GM21717 (cell line): ENCODE results near the gene TSNAXIP1.
"Not testable (repeated sequence)": the region's sequence is repeated elsewhere in the genome, so short reads cannot be mapped to it uniquely, and the experiment has no call there.

Experiments used
- ATAC-seq: cut with Tn5 transposase; IDR thresholded peaks from one replicate; pipeline ENCODE4 v1.9.1; 2021; ENCODE audit warnings: mild to moderate bottlenecking, moderate library complexity; ENCODE audit not compliant: unreplicated experiment

The TSNAXIP1 gene

GRCh38 chr16:67833415-67834241 lies 26.9 kb downstream of the TSNAXIP1 start:
- ATAC-seq, result peak; percentile 94

GRCh38 chr16:67834242-67834614 lies 27.5 kb downstream of the TSNAXIP1 start:
- no peak for ATAC-seq

GRCh38 chr16:67837190-67837589 lies 30.5 kb downstream of the TSNAXIP1 start:
- not testable (repeated sequence) for ATAC-seq

GRCh38 chr16:67837811-67838210 lies 31.1 kb downstream of the TSNAXIP1 start:
- no peak for ATAC-seq

GRCh38 chr16:67841198-67841815 lies 34.6 kb downstream of the TSNAXIP1 start:
- no peak for ATAC-seq

GRCh38 chr16:67841816-67842508 lies 35.3 kb downstream of the TSNAXIP1 start, which contains the start of gene THAP11:
Gene THAP11, plus strand, starts transcription at chr16:67842320. Its CDS starts 235 bp downstream, at chr16:67842555.
- peak; percentile 38 for ATAC-seq

- ATAC-seq, result no peak
Observed at GRCh38 chr16:67842509-67843342, 36.0 kb downstream of the TSNAXIP1 start.

GRCh38 chr16:67843343-67843765 lies 36.7 kb downstream of the TSNAXIP1 start:
- no peak for ATAC-seq

- ATAC-seq, result no peak
Observed at GRCh38 chr16:67844497-67844896, 37.8 kb downstream of the TSNAXIP1 start.

GRCh38 chr16:67845291-67846062 lies 38.8 kb downstream of the TSNAXIP1 start:
- no peak for ATAC-seq

- no peak for ATAC-seq
Observed at GRCh38 chr16:67846063-67846319, 39.3 kb downstream of the TSNAXIP1 start.

GRCh38 chr16:67846320-67847063 lies 39.8 kb downstream of the TSNAXIP1 start, which contains the start of gene NUTF2:
Gene NUTF2, plus strand, starts transcription at chr16:67846933. Its CDS starts 18,198 bp downstream, at chr16:67865131.
- ATAC-seq, result peak; percentile 54

- peak; percentile 34 for ATAC-seq
Observed at GRCh38 chr16:67847064-67847861, 40.6 kb downstream of the TSNAXIP1 start, which contains the start of gene CENPT. Gene CENPT, minus strand, starts transcription at chr16:67847693. Its CDS starts 13,834 bp downstream, at chr16:67833859.

GRCh38 chr16:67848118-67848517 lies 41.4 kb downstream of the TSNAXIP1 start:
- no peak for ATAC-seq

- no peak for ATAC-seq
Observed at GRCh38 chr16:67853670-67854069, 47.0 kb downstream of the TSNAXIP1 start.

- no peak for ATAC-seq
Observed at GRCh38 chr16:67855789-67856188, 49.1 kb downstream of the TSNAXIP1 start.

GRCh38 chr16:67856927-67857546 lies 50.3 kb downstream of the TSNAXIP1 start:
- ATAC-seq, result no peak
